ENCODE data around the gene HBM.

The HBM gene

GRCh38 chr16:187330-187729 is 21.6 kb downstream of the HBM start:
- Histone ChIP-seq H3K4me3 (IDR thresholded peaks at IDR 0.05; ENCODE audit: insufficient read depth, low read depth, low read length) (no peak overlapping the region), H2AFZ (ENCODE audit: low read depth) (no peak overlapping the region), H3K79me2 (ENCODE audit: insufficient read depth, low read depth) (no peaks in the 10 kb centered on the region), H3K4me2 (no peak overlapping the region), H3K4me1 (ENCODE audit: low read depth, poor library complexity, severe bottlenecking) (no peaks in the 10 kb centered on the region), H3K9ac (no peak overlapping the region), H3K27me3 (ENCODE audit: insufficient read depth, low read depth) (no peaks in the 10 kb centered on the region), H4K20me1 (ENCODE audit: insufficient read depth) (no peaks in the 10 kb centered on the region; the same call in 1 of the 2 replicates), H3K27ac (no peak overlapping the region), H3K36me3 (ENCODE audit: insufficient read depth) (no peaks in the 10 kb centered on the region; the same call in 1 of the 2 replicates)
- TF ChIP-seq CTCF (conservative IDR thresholded peaks at IDR 0.05; ENCODE audit: low read depth, low read length) = no peak

GRCh38 chr16:188674-189073 is 22.9 kb downstream of the HBM start:
- H3K36me3 ChIP-seq (ENCODE audit: insufficient read depth) = no peaks in the 10 kb centered on the region; the same call in 1 of the 2 replicates
- no peak overlapping the region for H3K9ac ChIP-seq
- no peak overlapping the region for H3K27ac ChIP-seq
- H4K20me1 ChIP-seq (ENCODE audit: insufficient read depth) = no peaks in the 10 kb centered on the region; the same call in 1 of the 2 replicates
- no peak overlapping the region for H2AFZ ChIP-seq (ENCODE audit: low read depth)
- TF ChIP-seq CTCF (conservative IDR thresholded peaks at IDR 0.05; ENCODE audit: low read depth, low read length) = peak; percentile 44
- H3K4me2 ChIP-seq = no peak overlapping the region
- no peaks in the 10 kb centered on the region for H3K27me3 ChIP-seq (ENCODE audit: insufficient read depth, low read depth)
- H3K4me3 ChIP-seq (IDR thresholded peaks at IDR 0.05; ENCODE audit: insufficient read depth, low read depth, low read length) = no peak overlapping the region
- no peaks in the 10 kb centered on the region for H3K79me2 ChIP-seq (ENCODE audit: insufficient read depth, low read depth)
- H3K4me1 ChIP-seq (ENCODE audit: low read depth, poor library complexity, severe bottlenecking) = no peaks in the 10 kb centered on the region

GRCh38 chr16:189604-190186 is 23.9 kb downstream of the HBM start:
- Histone ChIP-seq H3K9ac (no peak overlapping the region), H3K4me2 (no peak overlapping the region), H2AFZ (ENCODE audit: low read depth) (no peak overlapping the region), H3K79me2 (ENCODE audit: insufficient read depth, low read depth) (no peaks in the 10 kb centered on the region), H3K27ac (no peak overlapping the region), H3K4me3 (IDR thresholded peaks at IDR 0.05; ENCODE audit: insufficient read depth, low read depth, low read length) (no peak overlapping the region), H4K20me1 (ENCODE audit: insufficient read depth) (no peaks in the 10 kb centered on the region; the same call in 1 of the 2 replicates), H3K4me1 (ENCODE audit: low read depth, poor library complexity, severe bottlenecking) (no peaks in the 10 kb centered on the region), H3K36me3 (ENCODE audit: insufficient read depth) (no peaks in the 10 kb centered on the region; the same call in 1 of the 2 replicates), H3K27me3 (ENCODE audit: insufficient read depth, low read depth) (no peaks in the 10 kb centered on the region)
- TF ChIP-seq CTCF (conservative IDR thresholded peaks at IDR 0.05; ENCODE audit: low read depth, low read length) = no peak

- Histone ChIP-seq H3K27me3 (ENCODE audit: insufficient read depth, low read depth) (no peaks in the 10 kb centered on the region), H3K9ac (no peak overlapping the region)
Observed at GRCh38 chr16:191831-192230, 26.1 kb downstream of the HBM start.

More at GRCh38 chr16:191831-192230, 26.1 kb downstream of the HBM start:
- no peak overlapping the region for H2AFZ ChIP-seq (ENCODE audit: low read depth)
- H3K4me2 ChIP-seq = no peak overlapping the region
- H4K20me1 ChIP-seq (ENCODE audit: insufficient read depth) = no peaks in the 10 kb centered on the region; the same call in 1 of the 2 replicates
- no peak overlapping the region for H3K4me3 ChIP-seq (IDR thresholded peaks at IDR 0.05; ENCODE audit: insufficient read depth, low read depth, low read length)
- H3K4me1 ChIP-seq (ENCODE audit: low read depth, poor library complexity, severe bottlenecking) = no peaks in the 10 kb centered on the region
- no peak overlapping the region for H3K27ac ChIP-seq
- TF ChIP-seq CTCF (conservative IDR thresholded peaks at IDR 0.05; ENCODE audit: low read depth, low read length) = no peak
- H3K79me2 ChIP-seq (ENCODE audit: insufficient read depth, low read depth) = no peaks in the 10 kb centered on the region
- peaks cover 7% of the 10 kb centered on the region; the same call in 1 of the 2 replicates for H3K36me3 ChIP-seq (ENCODE audit: insufficient read depth)
